ENCODE measurements around the gene TRPV4. TPM values are rescaled to one million over a fixed set of nuclear protein-coding genes. Genes with fewer than 3 reads are reported as not detected.

TRPV4 gene
- polyA plus RNA-seq, 2 donors, result 6.7 to 10.7 TPM

DNA sequence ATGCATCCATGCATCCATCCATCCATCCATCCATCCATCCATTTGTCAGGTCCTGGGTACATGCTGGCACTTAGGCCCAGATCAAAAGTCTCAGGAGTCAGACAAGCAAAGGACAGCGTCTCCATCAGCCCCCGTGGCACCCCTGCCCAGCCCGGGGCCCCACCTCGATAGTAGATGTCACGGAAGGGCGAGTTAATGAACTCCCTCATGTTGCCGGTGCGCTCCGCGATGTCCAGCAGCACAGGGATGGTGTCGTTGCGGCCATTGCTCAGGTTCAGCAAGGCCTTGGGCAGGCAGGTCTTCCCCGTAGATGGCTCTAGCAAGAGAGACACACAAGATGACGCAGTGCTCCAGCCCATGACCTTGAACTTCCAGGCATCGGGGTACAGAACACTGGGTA is 30.4 kb downstream of the TRPV4 start:
- H3K27me3 ChIP-seq (ENCODE audit: control insufficient read depth in 1 of 2, insufficient read depth in 2 of 2, low read length in 2 of 2), result no peaks in the 10 kb centered on the region
- WGBS, 2 donors, result 93 to 94% methylated on average over 15 of the region's 15 CpGs
- no peak overlapping the region for H3K4me3 ChIP-seq (ENCODE audit: low read depth in 1 of 2, low read length in 2 of 2)
- no peak overlapping the region for H3K27ac ChIP-seq (ENCODE audit: low read depth in 2 of 2, low read length in 1 of 2)
- H3K4me1 ChIP-seq (ENCODE audit: control insufficient read depth in 2 of 2, insufficient read depth in 2 of 2, low read length in 1 of 2), result peaks cover 0 to 3% of the 10 kb centered on the region in 2 donors
- peaks cover 0 to 6% of the 10 kb centered on the region in 2 donors for H3K36me3 ChIP-seq (ENCODE audit: control insufficient read depth in 2 of 2, insufficient read depth in 2 of 2, low read length in 1 of 2)
- H3K9me3 ChIP-seq (ENCODE audit: control insufficient read depth in 2 of 2, insufficient read depth in 1 of 2, low read depth in 1 of 2, low read length in 1 of 2), result no peaks in the 10 kb centered on the region

DNA sequence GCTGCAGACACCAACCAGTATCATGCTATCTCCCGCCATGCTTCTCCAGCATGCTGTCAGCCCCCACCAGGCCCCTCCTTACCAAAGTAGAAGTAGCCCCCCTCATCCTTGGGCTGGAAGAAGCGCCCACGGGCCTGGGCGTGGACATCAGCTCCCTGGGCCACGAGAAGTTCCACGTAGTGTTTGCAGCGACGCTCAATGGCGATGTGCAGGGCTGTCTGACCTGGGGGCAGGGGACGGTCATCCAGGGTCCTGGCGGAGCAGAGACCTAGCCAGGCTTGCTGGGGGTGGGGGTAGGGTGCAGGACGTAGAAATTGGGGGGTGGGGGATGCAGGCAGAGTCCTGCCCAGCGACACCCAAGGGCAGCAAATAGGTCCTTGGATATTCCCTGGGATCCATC is 32.7 kb downstream of the TRPV4 start:
- Histone ChIP-seq H3K36me3 (ENCODE audit: control insufficient read depth in 2 of 2, insufficient read depth in 2 of 2, low read length in 1 of 2) (peaks cover 0 to 9% of the 10 kb centered on the region in 2 donors), H3K27ac (ENCODE audit: low read depth in 2 of 2, low read length in 1 of 2) (no peak overlapping the region)
- 90 to 92% methylated on average over 12 to 13 of the region's 13 CpGs for WGBS, 2 donors

GRCh38 chr12:109798691-109799090 is 34.5 kb downstream of the TRPV4 start:
- Histone ChIP-seq H3K9me3 (ENCODE audit: control insufficient read depth in 2 of 2, insufficient read depth in 1 of 2, low read depth in 1 of 2, low read length in 1 of 2) (no peaks in the 10 kb centered on the region), H3K36me3 (ENCODE audit: control insufficient read depth in 2 of 2, insufficient read depth in 2 of 2, low read length in 1 of 2) (peaks cover 0 to 9% of the 10 kb centered on the region in 2 donors), H3K4me3 (ENCODE audit: low read depth in 1 of 2, low read length in 2 of 2) (no peak overlapping the region), H3K4me1 (ENCODE audit: control insufficient read depth in 2 of 2, insufficient read depth in 2 of 2, low read length in 1 of 2) (peaks cover 0 to 3% of the 10 kb centered on the region in 2 donors), H3K27ac (ENCODE audit: low read depth in 2 of 2, low read length in 1 of 2) (no peak overlapping the region), H3K27me3 (ENCODE audit: control insufficient read depth in 1 of 2, insufficient read depth in 2 of 2, low read length in 2 of 2) (no peaks in the 10 kb centered on the region)
- WGBS, 2 donors, result 88 to 89% methylated on average over 20 of the region's 20 CpGs

More for the DNA sequence above, 32.7 kb downstream of the TRPV4 start:
- Histone ChIP-seq H3K27me3 (ENCODE audit: control insufficient read depth in 1 of 2, insufficient read depth in 2 of 2, low read length in 2 of 2) (no peaks in the 10 kb centered on the region), H3K4me1 (ENCODE audit: control insufficient read depth in 2 of 2, insufficient read depth in 2 of 2, low read length in 1 of 2) (peaks cover 0 to 3% of the 10 kb centered on the region in 2 donors), H3K4me3 (ENCODE audit: low read depth in 1 of 2, low read length in 2 of 2) (no peak overlapping the region), H3K9me3 (ENCODE audit: control insufficient read depth in 2 of 2, insufficient read depth in 1 of 2, low read depth in 1 of 2, low read length in 1 of 2) (no peaks in the 10 kb centered on the region)

DNA sequence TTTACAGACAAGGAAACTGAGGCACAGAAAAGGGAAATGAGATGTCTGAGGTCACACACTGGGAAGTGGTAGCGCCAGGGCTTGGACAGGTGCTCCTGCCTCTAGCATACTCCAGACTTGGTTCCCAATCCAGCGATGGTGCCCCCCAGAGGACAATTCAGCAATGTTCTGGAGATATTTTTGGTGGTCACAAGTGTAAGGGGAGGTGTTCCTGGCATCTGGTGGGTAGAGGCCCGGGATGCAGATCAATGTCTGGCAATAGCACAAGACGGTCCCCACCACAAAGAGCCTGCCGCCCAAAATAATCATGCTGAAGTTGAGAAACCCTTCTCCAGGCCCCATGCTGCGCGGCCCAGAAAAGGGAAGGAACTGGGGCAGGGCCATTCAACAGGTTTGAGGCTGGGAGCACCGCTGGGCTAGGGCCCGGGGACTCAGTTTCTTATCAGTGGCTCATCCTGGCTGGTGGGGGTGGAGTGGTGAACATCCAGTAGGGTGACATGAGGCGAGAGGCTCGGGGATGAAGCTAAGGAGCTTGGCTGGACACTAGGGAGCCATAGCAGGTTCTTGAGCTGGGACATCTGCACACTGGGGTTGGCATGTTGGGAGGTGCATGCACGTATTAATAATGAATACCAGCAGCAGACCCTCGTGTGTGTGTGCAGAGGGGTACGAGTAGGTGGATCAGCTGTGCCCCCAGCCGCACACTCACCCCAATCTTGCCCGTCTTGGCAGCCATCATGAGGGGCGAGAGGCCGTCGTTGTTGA is 35.1 kb downstream of the TRPV4 start:
- 72 to 83% methylated on average over 19 of the region's 19 CpGs for WGBS, 2 donors
- H3K4me3 ChIP-seq (ENCODE audit: low read depth in 1 of 2, low read length in 2 of 2), result no peak overlapping the region
- H3K36me3 ChIP-seq (ENCODE audit: control insufficient read depth in 2 of 2, insufficient read depth in 2 of 2, low read length in 1 of 2), result peaks cover 0 to 9% of the 10 kb centered on the region in 2 donors
- no peaks in the 10 kb centered on the region for H3K27me3 ChIP-seq (ENCODE audit: control insufficient read depth in 1 of 2, insufficient read depth in 2 of 2, low read length in 2 of 2)
- H3K27ac ChIP-seq (ENCODE audit: low read depth in 2 of 2, low read length in 1 of 2), result no peak overlapping the region
- H3K9me3 ChIP-seq (ENCODE audit: control insufficient read depth in 2 of 2, insufficient read depth in 1 of 2, low read depth in 1 of 2, low read length in 1 of 2), result no peaks in the 10 kb centered on the region
- peaks cover 0 to 3% of the 10 kb centered on the region in 2 donors for H3K4me1 ChIP-seq (ENCODE audit: control insufficient read depth in 2 of 2, insufficient read depth in 2 of 2, low read length in 1 of 2)

DNA sequence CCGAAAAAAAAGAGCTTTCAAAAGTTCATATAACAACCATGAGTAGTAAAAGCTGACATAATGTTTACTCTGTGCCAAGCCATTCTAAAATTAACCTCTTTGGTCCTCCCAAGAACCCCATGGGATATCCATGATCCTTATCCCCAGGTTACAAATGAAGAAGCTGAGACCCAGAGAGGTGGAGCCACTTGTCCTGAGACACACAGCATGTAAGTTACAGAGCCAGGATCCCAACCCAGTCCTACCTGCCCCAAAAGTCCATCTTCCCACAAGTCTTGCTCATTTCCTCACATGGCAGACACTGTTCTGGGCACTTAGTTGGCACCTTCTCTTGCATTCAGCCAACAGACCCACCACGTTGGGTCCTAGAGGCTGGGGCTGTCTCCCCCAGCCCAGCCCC is 37.1 kb downstream of the TRPV4 start:
- Histone ChIP-seq H3K36me3 (ENCODE audit: control insufficient read depth in 2 of 2, insufficient read depth in 2 of 2, low read length in 1 of 2) (peaks cover 0 to 10% of the 10 kb centered on the region in 2 donors), H3K9me3 (ENCODE audit: control insufficient read depth in 2 of 2, insufficient read depth in 1 of 2, low read depth in 1 of 2, low read length in 1 of 2) (no peaks in the 10 kb centered on the region), H3K4me1 (ENCODE audit: control insufficient read depth in 2 of 2, insufficient read depth in 2 of 2, low read length in 1 of 2) (peaks cover 0 to 3% of the 10 kb centered on the region in 2 donors), H3K4me3 (ENCODE audit: low read depth in 1 of 2, low read length in 2 of 2) (no peak overlapping the region), H3K27me3 (ENCODE audit: control insufficient read depth in 1 of 2, insufficient read depth in 2 of 2, low read length in 2 of 2) (no peaks in the 10 kb centered on the region), H3K27ac (ENCODE audit: low read depth in 2 of 2, low read length in 1 of 2) (no peak overlapping the region)
- WGBS, 2 donors, result 69 to 80% methylated on average over 2 of the region's 2 CpGs

DNA sequence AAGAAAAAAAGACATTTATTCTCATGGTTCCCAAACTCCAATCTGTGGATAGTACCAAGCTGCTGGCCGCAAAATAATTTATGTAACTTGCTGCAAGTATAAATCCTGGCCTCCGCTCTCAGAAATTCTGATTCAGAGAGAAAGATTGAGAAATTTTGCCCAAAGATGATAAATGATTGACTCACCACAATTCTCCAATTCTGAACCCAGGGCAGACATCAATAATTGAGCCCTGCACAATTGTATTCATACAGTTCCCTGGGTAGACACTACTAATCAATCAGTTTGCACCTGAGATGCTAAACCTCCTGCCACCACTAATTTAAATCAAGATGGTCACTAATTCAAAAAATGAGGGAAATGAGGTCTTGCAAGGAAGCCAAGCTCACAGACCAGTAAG is 38.2 kb downstream of the TRPV4 start:
- no peak overlapping the region for H3K4me3 ChIP-seq (ENCODE audit: low read depth in 1 of 2, low read length in 2 of 2)
- peaks cover 0 to 3% of the 10 kb centered on the region in 2 donors for H3K4me1 ChIP-seq (ENCODE audit: control insufficient read depth in 2 of 2, insufficient read depth in 2 of 2, low read length in 1 of 2)
- no peak overlapping the region for H3K27ac ChIP-seq (ENCODE audit: low read depth in 2 of 2, low read length in 1 of 2)
- WGBS, 2 donors, result 83 to 90% methylated on average over 2 of the region's 2 CpGs
- no peaks in the 10 kb centered on the region for H3K27me3 ChIP-seq (ENCODE audit: control insufficient read depth in 1 of 2, insufficient read depth in 2 of 2, low read length in 2 of 2)
- H3K9me3 ChIP-seq (ENCODE audit: control insufficient read depth in 2 of 2, insufficient read depth in 1 of 2, low read depth in 1 of 2, low read length in 1 of 2), result no peaks in the 10 kb centered on the region
- peaks cover 0 to 10% of the 10 kb centered on the region in 2 donors for H3K36me3 ChIP-seq (ENCODE audit: control insufficient read depth in 2 of 2, insufficient read depth in 2 of 2, low read length in 1 of 2)

- H3K36me3 ChIP-seq (ENCODE audit: control insufficient read depth in 2 of 2, insufficient read depth in 2 of 2, low read length in 1 of 2), result peaks cover 0 to 10% of the 10 kb centered on the region in 2 donors
- H3K27ac ChIP-seq (ENCODE audit: low read depth in 2 of 2, low read length in 1 of 2), result no peak overlapping the region
- H3K27me3 ChIP-seq (ENCODE audit: control insufficient read depth in 1 of 2, insufficient read depth in 2 of 2, low read length in 2 of 2), result no peaks in the 10 kb centered on the region
- H3K4me1 ChIP-seq (ENCODE audit: control insufficient read depth in 2 of 2, insufficient read depth in 2 of 2, low read length in 1 of 2), result peaks cover 0 to 3% of the 10 kb centered on the region in 2 donors
- no peak overlapping the region for H3K4me3 ChIP-seq (ENCODE audit: low read depth in 1 of 2, low read length in 2 of 2)
- H3K9me3 ChIP-seq (ENCODE audit: control insufficient read depth in 2 of 2, insufficient read depth in 1 of 2, low read depth in 1 of 2, low read length in 1 of 2), result no peaks in the 10 kb centered on the region
- 83 to 89% methylated on average over 26 of the region's 26 CpGs for WGBS, 2 donors
Measured at GRCh38 chr12:109793826-109794501, 39.2 kb downstream of the TRPV4 start.

DNA sequence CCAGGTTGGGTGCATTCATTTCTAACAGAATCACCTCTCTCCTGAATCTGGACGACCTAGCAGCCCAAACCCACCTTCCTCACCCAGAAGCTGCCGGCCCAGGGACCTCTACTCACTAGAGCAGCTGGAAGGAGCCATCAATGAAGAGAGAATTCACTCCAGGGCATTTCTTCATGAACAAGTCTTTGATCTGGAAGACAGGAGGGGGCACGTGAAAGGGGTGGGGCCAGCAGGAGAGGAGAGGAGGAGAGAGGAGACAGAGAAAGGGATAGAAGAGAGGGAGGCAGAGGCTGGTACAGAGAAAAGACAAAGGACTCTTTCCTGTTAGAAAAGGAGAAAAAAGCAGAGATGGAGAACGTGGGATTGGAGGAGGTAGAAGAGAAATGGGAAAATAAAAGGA is 39.8 kb downstream of the TRPV4 start:
- H3K36me3 ChIP-seq (ENCODE audit: control insufficient read depth in 2 of 2, insufficient read depth in 2 of 2, low read length in 1 of 2), result peaks cover 0 to 8% of the 10 kb centered on the region in 2 donors
- H3K27ac ChIP-seq (ENCODE audit: low read depth in 2 of 2, low read length in 1 of 2), result no peak overlapping the region
- H3K9me3 ChIP-seq (ENCODE audit: control insufficient read depth in 2 of 2, insufficient read depth in 1 of 2, low read depth in 1 of 2, low read length in 1 of 2), result no peaks in the 10 kb centered on the region
- no peaks in the 10 kb centered on the region for H3K27me3 ChIP-seq (ENCODE audit: control insufficient read depth in 1 of 2, insufficient read depth in 2 of 2, low read length in 2 of 2)
- no peak overlapping the region for H3K4me3 ChIP-seq (ENCODE audit: low read depth in 1 of 2, low read length in 2 of 2)
- peaks cover 0 to 3% of the 10 kb centered on the region in 2 donors for H3K4me1 ChIP-seq (ENCODE audit: control insufficient read depth in 2 of 2, insufficient read depth in 2 of 2, low read length in 1 of 2)
- whole genome bisulfite sequencing, 2 donors, result 40 to 46% methylated on average over 4 of the region's 4 CpGs

- Histone ChIP-seq H3K9me3 (ENCODE audit: control insufficient read depth in 2 of 2, insufficient read depth in 1 of 2, low read depth in 1 of 2, low read length in 1 of 2) (no peaks in the 10 kb centered on the region), H3K4me1 (ENCODE audit: control insufficient read depth in 2 of 2, insufficient read depth in 2 of 2, low read length in 1 of 2) (peaks cover 0 to 1% of the 10 kb centered on the region in 2 donors), H3K4me3 (ENCODE audit: low read depth in 1 of 2, low read length in 2 of 2) (no peak overlapping the region), H3K27me3 (ENCODE audit: control insufficient read depth in 1 of 2, insufficient read depth in 2 of 2, low read length in 2 of 2) (no peaks in the 10 kb centered on the region), H3K36me3 (ENCODE audit: control insufficient read depth in 2 of 2, insufficient read depth in 2 of 2, low read length in 1 of 2) (peaks cover 0 to 7% of the 10 kb centered on the region in 2 donors), H3K27ac (ENCODE audit: low read depth in 2 of 2, low read length in 1 of 2) (no peak overlapping the region)
Measured at GRCh38 chr12:109792992-109793391, 40.2 kb downstream of the TRPV4 start.
